Measurements from ENCODE around the gene ZCWPW1.
"Not testable (repeated sequence)": the region's sequence is repeated elsewhere in the genome, so short reads cannot be mapped to it uniquely, and the experiment has no call there.

The ZCWPW1 gene

GRCh38 chr7:100398239-100398638 lies 30.3 kb downstream of the ZCWPW1 start:
- no peak for DNase-seq

- DNase-seq: no peak
Measured at GRCh38 chr7:100397315-100398081, 31.0 kb downstream of the ZCWPW1 start.

GRCh38 chr7:100396421-100396982 lies 32.0 kb downstream of the ZCWPW1 start:
- no peak for DNase-seq

- no peak for DNase-seq
Measured at GRCh38 chr7:100394077-100394476, 34.4 kb downstream of the ZCWPW1 start.

- DNase-seq: no peak
Measured at GRCh38 chr7:100393233-100393905, 35.1 kb downstream of the ZCWPW1 start.

GRCh38 chr7:100390286-100391009 lies 38.1 kb downstream of the ZCWPW1 start:
- no peak for DNase-seq

- peak; percentile 52 for DNase-seq
Measured at GRCh38 chr7:100389437-100390088, 38.9 kb downstream of the ZCWPW1 start.

GRCh38 chr7:100387695-100388094 lies 40.8 kb downstream of the ZCWPW1 start:
- no peak for DNase-seq

- DNase-seq: no peak
Measured at GRCh38 chr7:100386940-100387339, 41.6 kb downstream of the ZCWPW1 start.

- DNase-seq: no peak
Measured at GRCh38 chr7:100384628-100385294, 43.7 kb downstream of the ZCWPW1 start.

- DNase-seq: not testable (repeated sequence)
Measured at GRCh38 chr7:100382234-100382853, 46.2 kb downstream of the ZCWPW1 start.

GRCh38 chr7:100381531-100382233 lies 46.8 kb downstream of the ZCWPW1 start:
- DNase-seq: not testable (repeated sequence)

GRCh38 chr7:100380196-100380595 lies 48.3 kb downstream of the ZCWPW1 start:
- DNase-seq: no peak

- DNase-seq: no peak
Measured at GRCh38 chr7:100378114-100378755, 50.3 kb downstream of the ZCWPW1 start.

GRCh38 chr7:100376066-100376465 lies 52.4 kb downstream of the ZCWPW1 start:
- DNase-seq: no peak

GRCh38 chr7:100374601-100375000 lies 53.9 kb downstream of the ZCWPW1 start:
- DNase-seq: no peak

GRCh38 chr7:100373870-100374598 lies 54.5 kb downstream of the ZCWPW1 start:
- DNase-seq: not testable (repeated sequence)

GRCh38 chr7:100373261-100373831 lies 55.2 kb downstream of the ZCWPW1 start, which contains the start of gene PILRA:
Gene PILRA, plus strand, starts transcription at chr7:100373487. Its CDS starts 170 bp downstream, at chr7:100373657.
- DNase-seq: no peak

GRCh38 chr7:100372694-100373093 lies 55.8 kb downstream of the ZCWPW1 start:
- DNase-seq: no peak
